KMS-11 (cell line): ENCODE results near the gene HECTD1.

Experiments used
- H2AFZ ChIP-seq: fragments of 200-600 bp; sonication (generic); 2 replicates; pipeline ENCODE4 v1.6.1; 2016; ENCODE audit warnings: antibody characterized with exemption, mixed run types, low read depth
- H3K27ac ChIP-seq: fragments of 200-600 bp; sonication (generic); 2 replicates; pipeline ENCODE4 v1.6.1; 2016; ENCODE audit warnings: mild to moderate bottlenecking, mixed run types
- H3K27me3 ChIP-seq: fragments of 200-600 bp; sonication (generic); 2 replicates; pipeline ENCODE4 v1.6.1; 2017; ENCODE audit warnings: mild to moderate bottlenecking, low read depth, mixed run types, moderate library complexity; ENCODE audit not compliant: insufficient read depth
- H3K36me3 ChIP-seq: fragments of 200-600 bp; sonication (generic); 2 replicates; pipeline ENCODE4 v1.6.1; 2017; ENCODE audit warnings: mild to moderate bottlenecking, mixed run types; ENCODE audit not compliant: insufficient read depth
- H3K4me1 ChIP-seq: fragments of 200-600 bp; sonication (generic); 2 replicates; pipeline ENCODE4 v1.6.1; 2016; ENCODE audit warnings: mild to moderate bottlenecking, low read depth, mixed run types; ENCODE audit not compliant: poor library complexity, severe bottlenecking
- H3K4me2 ChIP-seq: fragments of 200-600 bp; sonication (generic); 2 replicates; pipeline ENCODE4 v1.7.0; 2016; ENCODE audit warnings: mild to moderate bottlenecking, mixed run types
- H3K4me3 ChIP-seq: fragments of 200-600 bp; sonication (generic); IDR thresholded peaks from 2 replicates; pipeline ENCODE4 v1.6.1; 2017; ENCODE audit warnings: low read depth, low read length, mixed read lengths; ENCODE audit not compliant: insufficient read depth
- H3K79me2 ChIP-seq: fragments of 200-600 bp; sonication (generic); 2 replicates; pipeline ENCODE4 v1.6.1; 2016; ENCODE audit warnings: low read depth, mixed run types; ENCODE audit not compliant: insufficient read depth
- H3K9ac ChIP-seq: fragments of 200-600 bp; sonication (generic); 2 replicates; pipeline ENCODE4 v1.6.1; 2016; ENCODE audit warnings: mild to moderate bottlenecking, mixed run types
- H4K20me1 ChIP-seq: fragments of 200-600 bp; sonication (generic); 2 replicates; pipeline ENCODE4 v1.6.1; 2016; ENCODE audit warnings: mild to moderate bottlenecking, mixed run types; ENCODE audit not compliant: insufficient read depth
- CTCF ChIP-seq: fragments of 200-600 bp; sonication (generic); conservative IDR thresholded peaks from 2 replicates; pipeline ENCODE4 v1.6.1; 2017; ENCODE audit warnings: low read depth, mild to moderate bottlenecking, antibody characterized with exemption, low read length, moderate library complexity, mixed read lengths

The HECTD1 gene

DNA sequence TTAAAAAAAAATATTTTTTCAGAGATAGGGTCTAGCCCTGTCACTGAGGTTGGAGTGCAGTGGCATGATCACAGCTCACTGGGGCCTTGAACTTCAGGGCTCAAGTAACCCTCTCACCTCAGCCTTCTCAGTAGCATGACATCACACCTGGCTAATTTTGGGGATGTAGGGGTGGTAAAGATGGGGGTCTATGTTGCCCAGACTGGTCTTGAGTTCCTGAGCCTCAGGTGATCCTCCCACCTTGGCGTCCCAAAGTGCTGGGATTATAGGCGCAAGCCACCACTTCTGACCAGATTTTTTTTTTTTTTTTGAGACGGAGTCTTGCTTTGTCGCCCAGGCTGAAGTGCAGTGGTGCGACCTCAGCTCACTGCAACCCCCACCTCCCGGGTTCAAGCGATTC lies 80.9 kb downstream of the HECTD1 start:
- H3K79me2 ChIP-seq, result no peaks in the 10 kb centered on the region
- H4K20me1 ChIP-seq, result no peaks in the 10 kb centered on the region
- H2AFZ ChIP-seq, result no peak overlapping the region
- no peak overlapping the region for H3K27ac ChIP-seq
- no peaks in the 10 kb centered on the region for H3K4me1 ChIP-seq
- TF ChIP-seq CTCF, result no peak
- H3K4me2 ChIP-seq, result no peak overlapping the region
- H3K4me3 ChIP-seq, result no peak overlapping the region
- H3K27me3 ChIP-seq, result no peaks in the 10 kb centered on the region
- H3K36me3 ChIP-seq, result no peaks in the 10 kb centered on the region
- H3K9ac ChIP-seq, result no peak overlapping the region

DNA sequence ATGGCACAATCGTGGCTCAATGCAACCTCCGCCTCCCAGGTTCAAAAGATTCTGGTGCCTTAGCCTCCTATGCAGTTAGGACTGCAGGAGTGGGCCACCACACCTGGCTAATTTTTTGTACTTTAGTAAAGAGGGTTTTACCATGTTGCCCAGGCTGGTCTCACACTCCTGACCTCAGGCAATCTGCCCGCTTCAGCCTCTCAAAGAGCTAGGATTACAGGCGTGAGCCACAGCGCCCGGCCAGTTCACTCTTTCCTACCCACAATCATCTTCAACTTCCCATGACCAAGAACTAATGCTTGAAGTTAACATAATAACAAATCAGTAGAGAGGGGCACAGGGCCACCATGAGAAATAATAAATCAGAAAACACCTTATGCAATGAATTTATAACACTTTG lies 82.4 kb downstream of the HECTD1 start:
- no peaks in the 10 kb centered on the region for H4K20me1 ChIP-seq

GRCh38 chr14:31124197-31124596 lies 83.4 kb downstream of the HECTD1 start:
- no peaks in the 10 kb centered on the region for H4K20me1 ChIP-seq
- H3K9ac ChIP-seq, result no peak overlapping the region
- no peak for TF ChIP-seq CTCF
- no peaks in the 10 kb centered on the region for H3K4me1 ChIP-seq
- H3K27ac ChIP-seq, result no peak overlapping the region
- no peak overlapping the region for H3K4me3 ChIP-seq
- H3K4me2 ChIP-seq, result no peak overlapping the region
- H3K27me3 ChIP-seq, result no peaks in the 10 kb centered on the region
- no peaks in the 10 kb centered on the region for H3K36me3 ChIP-seq
- no peak overlapping the region for H2AFZ ChIP-seq
- no peaks in the 10 kb centered on the region for H3K79me2 ChIP-seq

More for the DNA sequence above, 82.4 kb downstream of the HECTD1 start:
- Histone ChIP-seq H3K9ac (no peak overlapping the region), H3K4me1 (no peaks in the 10 kb centered on the region), H2AFZ (no peak overlapping the region), H3K27me3 (no peaks in the 10 kb centered on the region), H3K79me2 (no peaks in the 10 kb centered on the region), H3K36me3 (no peaks in the 10 kb centered on the region), H3K4me2 (no peak overlapping the region), H3K27ac (no peak overlapping the region), H3K4me3 (no peak overlapping the region)
- no peak for TF ChIP-seq CTCF

DNA sequence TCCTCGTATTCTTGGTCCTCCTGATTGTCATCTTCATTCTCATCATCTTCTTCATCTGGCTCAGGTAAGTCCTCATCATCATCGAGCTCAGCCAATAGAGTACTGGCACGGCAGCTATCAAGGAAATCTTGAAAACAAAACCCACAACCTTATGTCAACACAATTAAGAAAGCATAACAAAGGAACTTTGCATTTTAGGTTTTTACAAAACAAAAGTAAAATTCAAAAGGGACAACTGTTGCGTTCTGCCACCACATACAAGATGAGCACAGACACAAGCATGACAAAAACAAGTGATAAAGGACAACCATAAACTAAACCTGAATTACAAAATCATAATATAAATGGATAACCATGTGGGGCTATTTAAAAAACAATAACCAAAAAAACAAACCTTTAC lies 84.7 kb downstream of the HECTD1 start:
- Histone ChIP-seq H3K4me3 (no peak overlapping the region), H3K9ac (no peak overlapping the region), H3K36me3 (no peaks in the 10 kb centered on the region), H2AFZ (no peak overlapping the region), H3K27me3 (no peaks in the 10 kb centered on the region), H3K27ac (no peak overlapping the region), H3K4me1 (no peaks in the 10 kb centered on the region), H3K79me2 (no peaks in the 10 kb centered on the region), H3K4me2 (no peak overlapping the region), H4K20me1 (no peaks in the 10 kb centered on the region)
- TF ChIP-seq CTCF, result no peak

DNA sequence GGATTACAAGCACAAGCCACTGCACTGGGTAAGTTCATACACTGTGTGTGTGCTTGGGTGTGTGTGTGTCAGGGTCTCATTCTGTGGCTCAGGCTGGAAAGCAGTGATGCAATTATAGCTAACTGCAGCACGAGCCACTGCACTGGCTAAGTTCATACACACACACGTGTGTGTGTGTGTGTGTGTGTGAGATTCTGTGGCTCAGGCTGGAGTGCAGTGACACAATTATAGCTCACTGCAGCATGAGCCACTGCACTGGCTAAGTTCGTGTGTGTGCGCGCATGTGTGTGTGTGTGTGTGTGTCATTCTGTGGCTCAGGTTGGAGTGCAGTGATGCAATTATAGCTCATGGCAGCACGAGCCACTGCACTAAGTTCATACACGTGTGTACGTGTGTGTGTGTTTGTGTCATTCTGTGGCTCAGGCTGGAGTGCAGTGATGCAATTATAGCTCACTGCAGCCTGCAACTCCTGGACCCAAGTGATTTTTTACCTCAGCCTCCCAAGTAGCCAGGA lies 85.4 kb downstream of the HECTD1 start:
- H3K4me3 ChIP-seq, result no peak overlapping the region
- H3K4me1 ChIP-seq, result no peaks in the 10 kb centered on the region
- H3K27me3 ChIP-seq, result no peaks in the 10 kb centered on the region
- H4K20me1 ChIP-seq, result no peaks in the 10 kb centered on the region
- no peak overlapping the region for H2AFZ ChIP-seq
- H3K79me2 ChIP-seq, result no peaks in the 10 kb centered on the region
- H3K9ac ChIP-seq, result no peak overlapping the region
- TF ChIP-seq CTCF, result no peak
- H3K27ac ChIP-seq, result no peak overlapping the region
- no peak overlapping the region for H3K4me2 ChIP-seq
- no peaks in the 10 kb centered on the region for H3K36me3 ChIP-seq
